ENCODE data around the gene ZNF784. TPM values are rescaled to one million over a fixed set of nuclear protein-coding genes. Genes with fewer than 3 reads are reported as not detected.

Gene ZNF784
- total RNA-seq, 2 experiments from 2014 or later = 3.4 to 4.0 TPM

DNA sequence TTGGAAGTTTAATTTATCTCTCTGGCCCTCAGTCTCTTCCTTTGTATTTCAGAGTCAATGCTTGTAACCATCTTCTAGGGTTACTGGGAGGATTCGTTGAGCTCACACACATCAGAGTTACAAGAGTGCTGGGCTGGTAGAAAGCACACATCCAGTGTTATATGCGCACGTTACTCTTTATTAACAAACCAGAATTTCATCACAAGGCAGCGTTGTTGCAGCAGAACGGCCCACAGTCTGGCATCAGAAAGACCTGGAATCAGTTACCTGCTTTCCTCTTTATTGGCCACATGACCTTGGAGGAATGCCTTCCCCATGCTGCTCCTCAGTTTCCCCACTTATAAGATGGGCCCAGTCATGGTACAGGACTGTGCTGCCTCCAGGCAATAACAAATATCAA lies 15.0 kb downstream of the ZNF784 start:
- Histone ChIP-seq H3K9me2 (ENCODE audit: insufficient read depth, low read length) (no peaks in the 10 kb centered on the region), H3K9me3 (ENCODE audit: low read length) (no peaks in the 10 kb centered on the region), H3K27ac (ENCODE audit: low read depth, low read length, poor library complexity, severe bottlenecking) (no peak overlapping the region), H3K4me3 (ENCODE audit: low read depth, low read length, poor library complexity, severe bottlenecking) (no peak overlapping the region), H2AFZ (ENCODE audit: low read length) (no peak overlapping the region), H3K79me2 (ENCODE audit: insufficient read depth, low read depth, low read length) (peaks cover 20% of the 10 kb centered on the region), H4K20me1 (ENCODE audit: insufficient read depth, low read length) (no peaks in the 10 kb centered on the region), H3K4me2 (ENCODE audit: low read length) (no peak overlapping the region), H3K36me3 (ENCODE audit: insufficient read depth, low read length) (peaks cover 33% of the 10 kb centered on the region), H3K4me1 (ENCODE audit: insufficient read depth, low read length, poor library complexity, severe bottlenecking) (peaks cover 14% of the 10 kb centered on the region)
- intact Hi-C loops (cut with micrococcal nuclease; ENCODE audit: unreplicated experiment) = no loop called here
- no peak for TF ChIP-seq EZH2phosphoT487 (IDR thresholded peaks at IDR 0.05; ENCODE audit: borderline replicate concordance, low read depth, low read length)
- TF ChIP-seq, protein P1, sequence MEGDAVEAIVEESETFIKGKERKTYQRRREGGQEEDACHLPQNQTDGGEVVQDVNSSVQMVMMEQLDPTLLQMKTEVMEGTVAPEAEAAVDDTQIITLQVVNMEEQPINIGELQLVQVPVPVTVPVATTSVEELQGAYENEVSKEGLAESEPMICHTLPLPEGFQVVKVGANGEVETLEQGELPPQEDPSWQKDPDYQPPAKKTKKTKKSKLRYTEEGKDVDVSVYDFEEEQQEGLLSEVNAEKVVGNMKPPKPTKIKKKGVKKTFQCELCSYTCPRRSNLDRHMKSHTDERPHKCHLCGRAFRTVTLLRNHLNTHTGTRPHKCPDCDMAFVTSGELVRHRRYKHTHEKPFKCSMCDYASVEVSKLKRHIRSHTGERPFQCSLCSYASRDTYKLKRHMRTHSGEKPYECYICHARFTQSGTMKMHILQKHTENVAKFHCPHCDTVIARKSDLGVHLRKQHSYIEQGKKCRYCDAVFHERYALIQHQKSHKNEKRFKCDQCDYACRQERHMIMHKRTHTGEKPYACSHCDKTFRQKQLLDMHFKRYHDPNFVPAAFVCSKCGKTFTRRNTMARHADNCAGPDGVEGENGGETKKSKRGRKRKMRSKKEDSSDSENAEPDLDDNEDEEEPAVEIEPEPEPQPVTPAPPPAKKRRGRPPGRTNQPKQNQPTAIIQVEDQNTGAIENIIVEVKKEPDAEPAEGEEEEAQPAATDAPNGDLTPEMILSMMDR (conservative IDR thresholded peaks at IDR 0.05; ENCODE audit: low read length) = no peak
- DNase-seq (ENCODE audit: low spot score) = no peak
- CTCF ChIA-PET (ENCODE audit: unreplicated experiment) = no interaction called here
- POLR2A ChIA-PET = interaction anchor here (0.6 kb wide), 1 partner anchor 505 kb away, joined by 4 read pairs; no protein-coding TSS in a partner anchor
- no TSS peak for BruUV-seq (replicated peaks)

DNA sequence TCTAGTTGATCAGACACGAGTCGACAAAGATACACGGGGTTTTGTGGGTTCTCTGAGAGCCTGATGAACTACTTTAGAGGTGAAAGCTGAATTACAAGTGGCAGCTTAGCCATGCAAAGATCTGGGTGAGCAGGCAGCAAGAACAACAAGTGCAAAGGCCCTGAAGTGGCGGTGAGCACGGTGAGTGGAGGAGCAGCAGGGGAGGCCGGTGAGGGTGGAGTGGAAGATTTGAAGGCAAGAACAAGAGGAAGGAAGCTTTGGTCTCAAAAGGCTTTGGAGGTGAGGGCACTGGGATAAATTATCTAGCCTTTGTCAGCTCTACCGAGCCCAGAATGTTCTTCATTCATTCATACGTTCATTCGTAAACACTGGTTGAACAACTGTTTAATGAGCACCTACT lies 17.5 kb downstream of the ZNF784 start:
- H3K9me2 ChIP-seq (ENCODE audit: insufficient read depth, low read length) = no peaks in the 10 kb centered on the region
- H2AFZ ChIP-seq (ENCODE audit: low read length) = no peak overlapping the region
- H3K36me3 ChIP-seq (ENCODE audit: insufficient read depth, low read length) = peaks cover 33% of the 10 kb centered on the region
- H3K4me2 ChIP-seq (ENCODE audit: low read length) = peak overlapping the region; percentile 99
- no peak for DNase-seq (ENCODE audit: low spot score)
- intact Hi-C loops (cut with micrococcal nuclease; ENCODE audit: unreplicated experiment) = loop anchor here (1.0 kb wide), 1 partner anchor 91 kb away; no protein-coding TSS in a partner anchor
- H3K4me1 ChIP-seq (ENCODE audit: insufficient read depth, low read length, poor library complexity, severe bottlenecking) = peaks cover 25% of the 10 kb centered on the region
- peak overlapping the region; percentile 97 for H3K27ac ChIP-seq (ENCODE audit: low read depth, low read length, poor library complexity, severe bottlenecking)
- TF ChIP-seq, protein P1 (conservative IDR thresholded peaks at IDR 0.05; ENCODE audit: low read length) = no peak
- no peak for TF ChIP-seq EZH2phosphoT487 (IDR thresholded peaks at IDR 0.05; ENCODE audit: borderline replicate concordance, low read depth, low read length)
- BruUV-seq (replicated peaks) = no TSS peak
- H4K20me1 ChIP-seq (ENCODE audit: insufficient read depth, low read length) = no peaks in the 10 kb centered on the region
- ChIA-PET CTCF (ENCODE audit: unreplicated experiment) (interaction anchor here (1.0 kb wide), 1 partner anchor 19 kb away, joined by 3 read pairs; no protein-coding TSS in a partner anchor), POLR2A (interaction anchor here (0.8 kb wide), 2 partner anchors 18 to 539 kb away, joined by 3 to 4 read pairs; partner anchors contain the start of gene ZNF784)
- peak overlapping the region; percentile 95 for H3K4me3 ChIP-seq (ENCODE audit: low read depth, low read length, poor library complexity, severe bottlenecking)
- peaks cover 20% of the 10 kb centered on the region for H3K79me2 ChIP-seq (ENCODE audit: insufficient read depth, low read depth, low read length)
- no peaks in the 10 kb centered on the region for H3K9me3 ChIP-seq (ENCODE audit: low read length)

DNA sequence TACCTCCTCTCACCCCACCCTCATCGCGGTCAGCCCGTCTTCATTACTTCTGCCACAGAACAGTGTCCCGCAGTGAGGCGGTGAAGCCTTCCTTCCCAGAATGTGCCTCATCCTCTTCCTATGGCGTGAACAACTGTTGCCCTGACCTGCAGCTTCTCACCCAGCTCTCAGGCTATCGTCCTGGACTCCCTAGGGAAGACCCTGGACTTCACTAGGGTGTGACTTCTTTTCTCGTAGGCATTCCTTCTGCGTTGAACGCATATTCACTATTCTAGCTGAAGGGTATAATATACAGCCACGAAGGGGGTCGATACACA lies 17.9 kb downstream of the ZNF784 start:
- BruUV-seq (replicated peaks) = no TSS peak
- H3K27ac ChIP-seq (ENCODE audit: low read depth, low read length, poor library complexity, severe bottlenecking) = peak overlapping the region; percentile 97
- H3K4me1 ChIP-seq (ENCODE audit: insufficient read depth, low read length, poor library complexity, severe bottlenecking) = peaks cover 28% of the 10 kb centered on the region
- H3K9me3 ChIP-seq (ENCODE audit: low read length) = no peaks in the 10 kb centered on the region
- peak overlapping the region; percentile 99 for H3K4me2 ChIP-seq (ENCODE audit: low read length)
- H3K4me3 ChIP-seq (ENCODE audit: low read depth, low read length, poor library complexity, severe bottlenecking) = peak overlapping the region; percentile 95
- no peaks in the 10 kb centered on the region for H4K20me1 ChIP-seq (ENCODE audit: insufficient read depth, low read length)
- ChIA-PET POLR2A (interaction anchor here (0.8 kb wide), 2 partner anchors 19 to 539 kb away, joined by 3 read pairs; no protein-coding TSS in a partner anchor), CTCF (ENCODE audit: unreplicated experiment) (interaction anchor here (1.0 kb wide), 1 partner anchor 19 kb away, joined by 3 read pairs; no protein-coding TSS in a partner anchor)
- H2AFZ ChIP-seq (ENCODE audit: low read length) = no peak overlapping the region
- H3K9me2 ChIP-seq (ENCODE audit: insufficient read depth, low read length) = no peaks in the 10 kb centered on the region
- peaks cover 33% of the 10 kb centered on the region for H3K36me3 ChIP-seq (ENCODE audit: insufficient read depth, low read length)
- no peak for DNase-seq (ENCODE audit: low spot score)
- H3K79me2 ChIP-seq (ENCODE audit: insufficient read depth, low read depth, low read length) = peaks cover 20% of the 10 kb centered on the region
- TF ChIP-seq EZH2phosphoT487 (IDR thresholded peaks at IDR 0.05; ENCODE audit: borderline replicate concordance, low read depth, low read length) = no peak
- TF ChIP-seq, protein P1 (conservative IDR thresholded peaks at IDR 0.05; ENCODE audit: low read length) = peak; percentile 55; the same call in 1 of the 2 replicates
- intact Hi-C loops (cut with micrococcal nuclease; ENCODE audit: unreplicated experiment) = loop anchor here (1.0 kb wide), 1 partner anchor 90 kb away; no protein-coding TSS in a partner anchor
